ENCODE measurements around the gene PACS1.

The PACS1 gene

DNA sequence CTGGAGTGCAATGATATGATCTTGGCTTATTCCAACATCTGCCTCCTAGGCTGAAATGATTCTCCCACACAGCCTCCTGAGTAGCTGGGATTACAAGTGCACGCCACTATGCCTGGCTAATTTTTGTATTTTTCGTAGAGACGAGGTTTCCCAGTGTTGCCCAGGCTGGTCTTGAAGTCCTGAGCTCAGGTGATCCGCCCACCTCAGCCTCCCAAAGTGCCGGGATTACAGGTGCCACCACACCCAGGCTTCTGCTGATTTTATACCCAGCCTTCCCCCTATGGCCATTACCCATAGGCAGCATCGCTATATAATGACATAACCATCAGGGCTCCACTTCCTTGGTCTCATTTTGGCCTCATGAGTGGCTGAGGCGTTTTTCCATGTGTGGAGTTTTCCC is 137.7 kb downstream of the PACS1 start:
- H3K9me3 ChIP-seq = no peaks in the 10 kb centered on the region
- no peak overlapping the region for H3K27ac ChIP-seq
- H3K27me3 ChIP-seq = no peaks in the 10 kb centered on the region
- H3K36me3 ChIP-seq = peaks cover 26% of the 10 kb centered on the region
- peaks cover 0 to 6% of the 10 kb centered on the region in 2 experiments for H3K4me1 ChIP-seq (ENCODE audit: control insufficient read depth in 1 of 2, insufficient read depth in 1 of 2, low read depth in 1 of 2, low read length in 1 of 2)
- no peak for TF ChIP-seq CTCF (IDR thresholded peaks at IDR 0.05)
- H3K4me3 ChIP-seq (ENCODE audit: low read depth in 1 of 2, low read length in 1 of 2) = no peak overlapping the region

GRCh38 chr11:66211100-66211499 is 141.0 kb downstream of the PACS1 start:
- Histone ChIP-seq H3K27me3 (no peaks in the 10 kb centered on the region), H3K4me1 (ENCODE audit: control insufficient read depth in 1 of 2, insufficient read depth in 1 of 2, low read depth in 1 of 2, low read length in 1 of 2) (peaks cover 0 to 6% of the 10 kb centered on the region in 2 experiments), H3K36me3 (peaks cover 49% of the 10 kb centered on the region), H3K4me3 (ENCODE audit: low read depth in 1 of 2, low read length in 1 of 2) (no peak overlapping the region), H3K9me3 (no peaks in the 10 kb centered on the region), H3K27ac (no peak overlapping the region)
- no peak for TF ChIP-seq CTCF (IDR thresholded peaks at IDR 0.05)

GRCh38 chr11:66216911-66217310 is 146.8 kb downstream of the PACS1 start:
- H3K4me3 ChIP-seq (ENCODE audit: low read depth in 1 of 2, low read length in 1 of 2) = no peak overlapping the region
- TF ChIP-seq CTCF (IDR thresholded peaks at IDR 0.05) = no peak
- no peaks in the 10 kb centered on the region for H3K27me3 ChIP-seq
- H3K27ac ChIP-seq = no peak overlapping the region
- no peaks in the 10 kb centered on the region for H3K4me1 ChIP-seq (ENCODE audit: control insufficient read depth in 1 of 2, insufficient read depth in 1 of 2, low read depth in 1 of 2, low read length in 1 of 2)
- no peaks in the 10 kb centered on the region for H3K9me3 ChIP-seq
- peaks cover 88% of the 10 kb centered on the region for H3K36me3 ChIP-seq

GRCh38 chr11:66218036-66218435 is 148.0 kb downstream of the PACS1 start:
- Histone ChIP-seq H3K27me3 (no peaks in the 10 kb centered on the region), H3K9me3 (no peaks in the 10 kb centered on the region), H3K27ac (no peak overlapping the region), H3K4me3 (ENCODE audit: low read depth in 1 of 2, low read length in 1 of 2) (no peak overlapping the region), H3K36me3 (peaks cover 86% of the 10 kb centered on the region), H3K4me1 (ENCODE audit: control insufficient read depth in 1 of 2, insufficient read depth in 1 of 2, low read depth in 1 of 2, low read length in 1 of 2) (peaks cover 0 to 5% of the 10 kb centered on the region in 2 experiments)
- TF ChIP-seq CTCF (IDR thresholded peaks at IDR 0.05) = no peak

DNA sequence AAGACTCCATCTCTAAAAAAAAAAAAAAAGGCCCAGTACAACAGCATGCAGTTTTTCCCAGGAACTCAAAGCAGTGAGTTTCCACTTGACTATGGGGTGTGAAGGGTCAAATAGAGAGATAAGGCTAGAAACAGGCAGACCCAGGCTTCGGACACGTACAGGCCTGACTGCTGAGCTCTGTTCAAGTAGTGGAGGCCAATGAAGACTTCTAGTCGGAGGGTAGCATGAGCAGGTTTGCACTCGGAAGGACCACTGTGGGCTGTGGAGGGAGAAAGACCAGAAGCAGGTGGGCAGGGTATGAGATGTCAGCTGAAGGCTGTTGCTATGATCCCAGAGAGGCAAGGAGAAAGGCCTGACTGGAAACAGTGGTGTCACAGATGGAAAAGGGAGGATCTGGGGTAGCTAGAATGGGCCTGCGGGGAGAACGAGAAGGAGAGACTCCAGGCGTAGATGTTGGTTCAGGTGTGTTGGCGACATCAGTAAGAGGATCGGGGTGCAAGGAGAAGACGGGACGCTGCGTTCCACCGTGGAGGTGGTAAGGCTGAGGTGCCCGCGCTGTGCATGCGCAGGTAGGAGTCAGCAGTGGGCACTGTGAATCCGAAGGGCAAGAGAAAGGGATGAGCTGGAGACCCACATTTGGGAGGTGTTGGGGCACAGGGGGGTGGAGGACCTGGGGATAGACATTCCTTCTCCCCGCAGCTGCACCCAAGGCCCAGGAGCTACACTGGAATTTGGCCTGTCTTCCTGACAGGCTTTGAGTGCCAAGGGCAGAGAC is 149.0 kb downstream of the PACS1 start:
- peaks cover 86% of the 10 kb centered on the region for H3K36me3 ChIP-seq
- H3K27me3 ChIP-seq = no peaks in the 10 kb centered on the region
- no peak overlapping the region for H3K4me3 ChIP-seq (ENCODE audit: low read depth in 1 of 2, low read length in 1 of 2)
- no peaks in the 10 kb centered on the region for H3K9me3 ChIP-seq
- H3K27ac ChIP-seq = no peak overlapping the region
- peaks cover 0 to 5% of the 10 kb centered on the region in 2 experiments for H3K4me1 ChIP-seq (ENCODE audit: control insufficient read depth in 1 of 2, insufficient read depth in 1 of 2, low read depth in 1 of 2, low read length in 1 of 2)
- TF ChIP-seq CTCF (IDR thresholded peaks at IDR 0.05) = no peak

All from neutrophil (primary cell).